Smooth muscle cell (in vitro differentiated cells): Measurements from ENCODE around the gene MYLK. TPM values are rescaled to one million over a fixed set of nuclear protein-coding genes. Genes with fewer than 3 reads are reported as not detected.

ENCODE experiments used
- DNase-seq: peaks from one replicate; lab custom pipeline; 2025; ENCODE audit not compliant: unreplicated experiment; lab: John Stamatoyannopoulos, UW
- H2AFZ ChIP-seq: fragments of 200-600 bp; sonication (generic); 2 replicates; pipeline ENCODE4 v1.6.0; 2016; ENCODE audit warnings: antibody characterized with exemption, low read depth, mild to moderate bottlenecking
- H3F3A ChIP-seq: fragments of 200-600 bp; sonication (generic); 2 replicates; pipeline ENCODE4 v1.6.0; 2017; ENCODE audit warnings: antibody characterized with exemption, low read depth
- H3K27ac ChIP-seq: fragments of 200-600 bp; sonication (generic); 2 replicates; pipeline ENCODE4 v1.5.1; 2016; ENCODE audit warnings: low read depth, mild to moderate bottlenecking
- H3K27me3 ChIP-seq: fragments of 200-600 bp; sonication (generic); 2 replicates; pipeline ENCODE4 v1.6.1; 2016; ENCODE audit warnings: low read depth, mild to moderate bottlenecking
- H3K36me3 ChIP-seq: fragments of 200-600 bp; sonication (generic); 2 replicates; pipeline ENCODE4 v1.5.1; 2016; ENCODE audit warnings: low read depth
- H3K4me1 ChIP-seq: fragments of 200-600 bp; sonication (generic); 2 replicates; pipeline ENCODE4 v1.5.1; 2016; ENCODE audit warnings: low read depth
- H3K4me2 ChIP-seq: fragments of 200-600 bp; sonication (generic); 2 replicates; pipeline ENCODE4 v1.6.0; 2016; ENCODE audit warnings: mild to moderate bottlenecking
- H3K4me3 ChIP-seq: fragments of 200-600 bp; sonication (generic); 2 replicates; pipeline ENCODE4 v1.5.1; 2016; ENCODE audit warnings: mild to moderate bottlenecking
- H3K79me2 ChIP-seq: fragments of 200-600 bp; sonication (generic); 2 replicates; pipeline ENCODE4 v1.6.0; 2016; ENCODE audit warnings: low read depth, mild to moderate bottlenecking
- H3K9ac ChIP-seq: fragments of 200-600 bp; sonication (generic); 2 replicates; pipeline ENCODE4 v1.6.0; 2016; ENCODE audit warnings: low read depth
- H3K9me3 ChIP-seq: fragments of 200-600 bp; sonication (generic); replicated peaks from 2 replicates; pipeline ENCODE4 v1.5.1; 2016; ENCODE audit warnings: low read depth
- H4K20me1 ChIP-seq: fragments of 200-600 bp; sonication (generic); 2 replicates; pipeline ENCODE4 v1.6.0; 2016; ENCODE audit warnings: low read depth
- WGBS: methylation state at CpG from one replicate; pipeline ENCODE4 v1.1.7; 2016; ENCODE audit warnings: low lambda C conversion rate; 5-methylcytosine and 5-hydroxymethylcytosine counted together
- polyA plus RNA-seq: library from polyadenylated mRNA; unstranded; fragments of >200 nt; fragmentation: Nextera tagmentation; extraction: Ambion mirVana; gene quantifications from 2 replicates; pipeline ENCODE4 v1.2.1, GENCODE V29; 2016
- total RNA-seq: library from RNA; depleted of rRNA; stranded (reverse); fragments of >200 nt; gene quantifications from 2 replicates; pipeline ENCODE4 v1.2.3, GENCODE V29; 2014
- TF ChIP-seq, protein P1 (sequence below): fragments of 200-600 bp; sonication (generic); IDR thresholded peaks from 2 replicates; pipeline ENCODE4 v1.5.1; 2017; ENCODE audit warnings: borderline replicate concordance, mild to moderate bottlenecking, antibody characterized with exemption; ENCODE audit not compliant: insufficient read depth, poor library complexity, severe bottlenecking

Gene MYLK
- total and polyA plus RNA-seq, 2 experiments from 2014 or later, result 13.6 to 25.5 TPM

DNA sequence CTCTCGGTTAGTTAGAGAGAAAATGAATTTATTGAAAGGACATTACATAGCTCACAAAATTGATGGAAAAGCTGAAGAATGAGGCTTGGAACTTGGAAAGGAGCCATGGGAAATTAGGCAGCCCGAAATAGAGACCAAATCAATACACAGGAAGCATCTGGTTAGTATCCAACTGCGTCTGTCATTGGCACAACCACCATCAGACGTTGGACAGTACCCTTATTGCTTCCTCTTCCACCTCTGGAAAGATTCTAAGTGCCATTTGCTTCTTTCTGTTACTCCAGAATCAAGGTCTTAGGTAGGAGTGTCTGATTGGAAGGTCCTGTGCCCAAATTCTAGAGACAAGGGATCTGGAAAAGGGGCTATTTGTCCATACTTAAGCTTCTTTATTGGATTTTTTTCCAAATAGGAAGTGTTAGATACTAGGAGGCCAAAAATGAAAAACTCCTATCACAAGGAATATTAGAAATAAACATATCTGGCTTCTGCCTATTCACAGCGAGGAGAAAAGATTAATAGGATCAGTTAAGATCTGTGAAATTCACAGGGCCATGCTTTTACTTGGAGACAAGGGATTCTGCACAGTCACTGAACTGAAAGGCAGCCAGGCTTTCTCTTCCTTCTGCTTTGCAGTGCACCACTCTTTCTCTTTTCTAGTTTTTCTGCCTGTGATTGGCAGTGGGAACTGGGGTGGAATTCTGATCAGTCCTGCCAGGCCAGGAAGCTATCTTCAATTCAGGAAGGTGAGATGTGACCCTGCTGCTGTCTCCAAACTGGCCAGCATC is 288.5 kb downstream of the MYLK start:
- no peaks in the 10 kb centered on the region for H3K4me1 ChIP-seq
- no peaks in the 10 kb centered on the region for H3K9me3 ChIP-seq
- H3K27me3 ChIP-seq, result no peaks in the 10 kb centered on the region
- no peaks in the 10 kb centered on the region for H3F3A ChIP-seq
- H3K9ac ChIP-seq, result no peak overlapping the region
- H3K4me2 ChIP-seq, result no peak overlapping the region
- no peaks in the 10 kb centered on the region for H3K36me3 ChIP-seq
- H3K27ac ChIP-seq, result no peak overlapping the region
- H2AFZ ChIP-seq, result no peak overlapping the region
- H3K79me2 ChIP-seq, result peaks cover 7% of the 10 kb centered on the region
- TF ChIP-seq, protein P1, sequence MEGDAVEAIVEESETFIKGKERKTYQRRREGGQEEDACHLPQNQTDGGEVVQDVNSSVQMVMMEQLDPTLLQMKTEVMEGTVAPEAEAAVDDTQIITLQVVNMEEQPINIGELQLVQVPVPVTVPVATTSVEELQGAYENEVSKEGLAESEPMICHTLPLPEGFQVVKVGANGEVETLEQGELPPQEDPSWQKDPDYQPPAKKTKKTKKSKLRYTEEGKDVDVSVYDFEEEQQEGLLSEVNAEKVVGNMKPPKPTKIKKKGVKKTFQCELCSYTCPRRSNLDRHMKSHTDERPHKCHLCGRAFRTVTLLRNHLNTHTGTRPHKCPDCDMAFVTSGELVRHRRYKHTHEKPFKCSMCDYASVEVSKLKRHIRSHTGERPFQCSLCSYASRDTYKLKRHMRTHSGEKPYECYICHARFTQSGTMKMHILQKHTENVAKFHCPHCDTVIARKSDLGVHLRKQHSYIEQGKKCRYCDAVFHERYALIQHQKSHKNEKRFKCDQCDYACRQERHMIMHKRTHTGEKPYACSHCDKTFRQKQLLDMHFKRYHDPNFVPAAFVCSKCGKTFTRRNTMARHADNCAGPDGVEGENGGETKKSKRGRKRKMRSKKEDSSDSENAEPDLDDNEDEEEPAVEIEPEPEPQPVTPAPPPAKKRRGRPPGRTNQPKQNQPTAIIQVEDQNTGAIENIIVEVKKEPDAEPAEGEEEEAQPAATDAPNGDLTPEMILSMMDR, result no peak
- H4K20me1 ChIP-seq, result no peaks in the 10 kb centered on the region
- no peak for DNase-seq
- 52% methylated on average over 5 of the region's 5 CpGs for WGBS
- no peak overlapping the region for H3K4me3 ChIP-seq

GRCh38 chr3:123593381-123593780 is 290.8 kb downstream of the MYLK start:
- no peaks in the 10 kb centered on the region for H3K27me3 ChIP-seq
- no peak for DNase-seq
- H3K27ac ChIP-seq, result peak overlapping the region; percentile 65
- no peak overlapping the region for H3K4me3 ChIP-seq
- no peak overlapping the region for H3K4me2 ChIP-seq
- no peak overlapping the region for H2AFZ ChIP-seq
- no peaks in the 10 kb centered on the region for H3K4me1 ChIP-seq
- TF ChIP-seq, protein P1, result no peak
- WGBS, result 98% methylated on average over 3 of the region's 3 CpGs
- H3K79me2 ChIP-seq, result peaks cover 15% of the 10 kb centered on the region
- no peaks in the 10 kb centered on the region for H3K9me3 ChIP-seq
- H3K9ac ChIP-seq, result no peak overlapping the region
- no peaks in the 10 kb centered on the region for H3F3A ChIP-seq
- no peaks in the 10 kb centered on the region for H4K20me1 ChIP-seq
- H3K36me3 ChIP-seq, result no peaks in the 10 kb centered on the region

DNA sequence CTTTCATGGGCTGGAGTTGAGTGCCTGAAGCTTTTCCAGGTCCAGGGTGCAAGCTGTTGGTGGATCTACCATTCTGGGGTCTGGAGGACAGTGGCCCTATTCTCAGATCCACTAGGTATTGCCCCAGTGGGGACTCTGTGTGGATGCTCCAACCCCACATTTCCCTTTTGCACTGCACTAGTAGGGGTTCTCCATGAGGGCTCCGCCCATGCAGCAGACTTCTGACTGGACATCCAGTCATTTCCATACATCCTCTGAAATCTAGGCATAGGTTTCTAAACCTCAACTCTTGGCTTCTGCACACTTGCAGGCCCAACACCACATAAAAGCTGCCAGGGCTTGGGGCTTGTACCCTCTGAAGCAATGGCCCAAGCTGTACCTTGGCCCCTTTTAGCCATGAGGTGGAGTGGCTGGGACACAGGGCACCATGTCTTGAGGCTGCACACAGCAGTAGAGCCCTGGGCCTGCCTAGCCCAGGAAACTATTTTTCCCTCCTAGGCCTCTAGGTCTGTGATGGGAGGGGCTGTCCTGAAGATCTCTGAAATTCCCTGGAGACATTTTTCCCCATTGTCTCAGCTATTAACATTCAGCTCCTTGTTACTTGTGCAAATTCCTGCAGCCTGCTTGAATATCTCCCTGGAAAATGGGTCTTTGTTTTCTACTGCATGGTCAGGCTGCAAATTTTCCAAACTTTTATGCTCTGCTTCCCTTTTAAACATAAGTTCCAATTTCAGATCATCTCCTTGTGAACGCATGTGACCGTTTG is 293.3 kb downstream of the MYLK start:
- WGBS, result 67% methylated on average over 3 of the region's 3 CpGs
- TF ChIP-seq, protein P1, result no peak
- Histone ChIP-seq H2AFZ (no peak overlapping the region), H3K79me2 (peaks cover 18% of the 10 kb centered on the region), H3K27ac (no peak overlapping the region), H3K9me3 (no peaks in the 10 kb centered on the region), H3K9ac (no peak overlapping the region), H3K4me3 (no peak overlapping the region), H3K36me3 (no peaks in the 10 kb centered on the region), H3K27me3 (no peaks in the 10 kb centered on the region), H3K4me2 (no peak overlapping the region), H3K4me1 (peaks cover 10% of the 10 kb centered on the region), H4K20me1 (no peaks in the 10 kb centered on the region), H3F3A (no peaks in the 10 kb centered on the region)
- no peak for DNase-seq
